IPS-18a (cell line): Measurements from ENCODE around the gene GORASP2.

Experiments
- H3K27ac ChIP-seq: one replicate; pipeline ENCODE4 v1.5.1; 2013; ENCODE audit warnings: low read length
- H3K27me3 ChIP-seq: one replicate; pipeline ENCODE4 v1.6.1; 2013; ENCODE audit warnings: mild to moderate bottlenecking, low read length; ENCODE audit not compliant: control insufficient read depth, insufficient read depth
- H3K36me3 ChIP-seq: one replicate; pipeline ENCODE4 v1.6.1; 2013; ENCODE audit warnings: low read depth, low read length; ENCODE audit not compliant: control insufficient read depth
- H3K4me1 ChIP-seq: one replicate; pipeline ENCODE4 v1.6.1; 2013; ENCODE audit warnings: low read depth, low read length; ENCODE audit not compliant: control insufficient read depth
- H3K4me3 ChIP-seq: one replicate; pipeline ENCODE4 v1.5.1; 2013; ENCODE audit warnings: low read length
- H3K9ac ChIP-seq: one replicate; pipeline ENCODE4 v1.6.1; 2013; ENCODE audit warnings: mild to moderate bottlenecking, low read length, moderate library complexity
- H3K9me3 ChIP-seq: one replicate; pipeline ENCODE4 v1.6.1; 2013; ENCODE audit warnings: low read depth, low read length; ENCODE audit not compliant: control insufficient read depth

Gene GORASP2

GRCh38 chr2:170928824-170929685, at the start of gene GORASP2:
GORASP2 (plus strand) TSS chr2:170929253; CDS start chr2:170929341, 88 bp downstream.
- peak within 1 kb of the TSS; percentile 87 for H3K9ac ChIP-seq
- no peaks in the 10 kb centered on the region for H3K9me3 ChIP-seq
- no peaks in the 10 kb centered on the region for H3K27me3 ChIP-seq
- H3K4me3 ChIP-seq: peak within 1 kb of the TSS; percentile 92
- H3K4me1 ChIP-seq: peaks cover 22% of the 10 kb centered on the region
- no peaks in the 10 kb centered on the region for H3K36me3 ChIP-seq
- H3K27ac ChIP-seq: peak within 1 kb of the TSS; percentile 73

- Histone ChIP-seq H3K27me3 (no peaks in the 10 kb centered on the region), H3K9ac (no peak overlapping the region), H3K4me1 (no peaks in the 10 kb centered on the region), H3K9me3 (no peaks in the 10 kb centered on the region), H3K36me3 (no peaks in the 10 kb centered on the region), H3K4me3 (no peak overlapping the region), H3K27ac (no peak overlapping the region)
These were observed 47.2 kb upstream of the GORASP2 start for GRCh38 chr2:170881840-170882239.

GRCh38 chr2:170882758-170883157, 46.3 kb upstream of the GORASP2 start:
- Histone ChIP-seq H3K27me3 (no peaks in the 10 kb centered on the region), H3K4me3 (no peak overlapping the region), H3K9me3 (no peaks in the 10 kb centered on the region), H3K4me1 (no peaks in the 10 kb centered on the region), H3K9ac (no peak overlapping the region), H3K36me3 (no peaks in the 10 kb centered on the region), H3K27ac (no peak overlapping the region)

GRCh38 chr2:170883683-170884082, 45.4 kb upstream of the GORASP2 start:
- no peaks in the 10 kb centered on the region for H3K36me3 ChIP-seq
- H3K27ac ChIP-seq: no peak overlapping the region
- no peak overlapping the region for H3K4me3 ChIP-seq
- no peaks in the 10 kb centered on the region for H3K4me1 ChIP-seq
- no peak overlapping the region for H3K9ac ChIP-seq
- no peaks in the 10 kb centered on the region for H3K9me3 ChIP-seq
- H3K27me3 ChIP-seq: no peaks in the 10 kb centered on the region

- Histone ChIP-seq H3K27ac (no peak overlapping the region), H3K9me3 (no peaks in the 10 kb centered on the region), H3K27me3 (no peaks in the 10 kb centered on the region), H3K4me3 (no peak overlapping the region), H3K36me3 (no peaks in the 10 kb centered on the region), H3K9ac (no peak overlapping the region), H3K4me1 (peaks cover 4% of the 10 kb centered on the region)
These were observed 43.8 kb upstream of the GORASP2 start for GRCh38 chr2:170885130-170885791.

- H3K27ac ChIP-seq: no peak overlapping the region
- peaks cover 4% of the 10 kb centered on the region for H3K4me1 ChIP-seq
- no peaks in the 10 kb centered on the region for H3K36me3 ChIP-seq
These were observed 42.7 kb upstream of the GORASP2 start for GRCh38 chr2:170886386-170886785.

GRCh38 chr2:170887496-170887895, 41.6 kb upstream of the GORASP2 start:
- H3K36me3 ChIP-seq: no peaks in the 10 kb centered on the region
- no peaks in the 10 kb centered on the region for H3K27me3 ChIP-seq
- no peak overlapping the region for H3K4me3 ChIP-seq
- no peak overlapping the region for H3K27ac ChIP-seq
- no peaks in the 10 kb centered on the region for H3K9me3 ChIP-seq
- H3K9ac ChIP-seq: no peak overlapping the region
- H3K4me1 ChIP-seq: peaks cover 4% of the 10 kb centered on the region

More at GRCh38 chr2:170886386-170886785, 42.7 kb upstream of the GORASP2 start:
- no peaks in the 10 kb centered on the region for H3K27me3 ChIP-seq
- no peak overlapping the region for H3K4me3 ChIP-seq
- no peaks in the 10 kb centered on the region for H3K9me3 ChIP-seq
- no peak overlapping the region for H3K9ac ChIP-seq

- Histone ChIP-seq H3K9ac (no peak overlapping the region), H3K4me3 (no peak overlapping the region), H3K9me3 (no peaks in the 10 kb centered on the region), H3K36me3 (no peaks in the 10 kb centered on the region), H3K27me3 (no peaks in the 10 kb centered on the region), H3K4me1 (peaks cover 4% of the 10 kb centered on the region), H3K27ac (no peak overlapping the region)
These were observed 41.2 kb upstream of the GORASP2 start for GRCh38 chr2:170887896-170888295.

- H3K4me1 ChIP-seq: peaks cover 4% of the 10 kb centered on the region
- no peaks in the 10 kb centered on the region for H3K9me3 ChIP-seq
- H3K4me3 ChIP-seq: no peak overlapping the region
- H3K27ac ChIP-seq: no peak overlapping the region
- no peak overlapping the region for H3K9ac ChIP-seq
- no peaks in the 10 kb centered on the region for H3K36me3 ChIP-seq
- H3K27me3 ChIP-seq: no peaks in the 10 kb centered on the region
These were observed 37.2 kb upstream of the GORASP2 start for GRCh38 chr2:170891893-170892292.

- no peak overlapping the region for H3K4me3 ChIP-seq
- H3K27me3 ChIP-seq: no peaks in the 10 kb centered on the region
- no peak overlapping the region for H3K9ac ChIP-seq
- peaks cover 4% of the 10 kb centered on the region for H3K4me1 ChIP-seq
- H3K9me3 ChIP-seq: no peaks in the 10 kb centered on the region
- no peaks in the 10 kb centered on the region for H3K36me3 ChIP-seq
- H3K27ac ChIP-seq: no peak overlapping the region
These were observed 36.6 kb upstream of the GORASP2 start for GRCh38 chr2:170892391-170892951.

GRCh38 chr2:170895023-170895757, 33.9 kb upstream of the GORASP2 start:
- Histone ChIP-seq H3K9ac (no peak overlapping the region), H3K27ac (no peak overlapping the region), H3K4me1 (no peaks in the 10 kb centered on the region), H3K27me3 (no peaks in the 10 kb centered on the region), H3K9me3 (no peaks in the 10 kb centered on the region), H3K4me3 (no peak overlapping the region), H3K36me3 (no peaks in the 10 kb centered on the region)
